GM18511 (cell line): ENCODE measurements around the gene ARHGEF26.
"Not testable (repeated sequence)": the region's sequence is repeated elsewhere in the genome, so short reads cannot be mapped to it uniquely, and the experiment has no call there.

ENCODE experiments used
- ATAC-seq: cut with Tn5 transposase; IDR thresholded peaks from one replicate; pipeline ENCODE4 v1.9.1; 2021; ENCODE audit warnings: mild to moderate bottlenecking, moderate library complexity; ENCODE audit not compliant: unreplicated experiment

ARHGEF26 gene, protein sequence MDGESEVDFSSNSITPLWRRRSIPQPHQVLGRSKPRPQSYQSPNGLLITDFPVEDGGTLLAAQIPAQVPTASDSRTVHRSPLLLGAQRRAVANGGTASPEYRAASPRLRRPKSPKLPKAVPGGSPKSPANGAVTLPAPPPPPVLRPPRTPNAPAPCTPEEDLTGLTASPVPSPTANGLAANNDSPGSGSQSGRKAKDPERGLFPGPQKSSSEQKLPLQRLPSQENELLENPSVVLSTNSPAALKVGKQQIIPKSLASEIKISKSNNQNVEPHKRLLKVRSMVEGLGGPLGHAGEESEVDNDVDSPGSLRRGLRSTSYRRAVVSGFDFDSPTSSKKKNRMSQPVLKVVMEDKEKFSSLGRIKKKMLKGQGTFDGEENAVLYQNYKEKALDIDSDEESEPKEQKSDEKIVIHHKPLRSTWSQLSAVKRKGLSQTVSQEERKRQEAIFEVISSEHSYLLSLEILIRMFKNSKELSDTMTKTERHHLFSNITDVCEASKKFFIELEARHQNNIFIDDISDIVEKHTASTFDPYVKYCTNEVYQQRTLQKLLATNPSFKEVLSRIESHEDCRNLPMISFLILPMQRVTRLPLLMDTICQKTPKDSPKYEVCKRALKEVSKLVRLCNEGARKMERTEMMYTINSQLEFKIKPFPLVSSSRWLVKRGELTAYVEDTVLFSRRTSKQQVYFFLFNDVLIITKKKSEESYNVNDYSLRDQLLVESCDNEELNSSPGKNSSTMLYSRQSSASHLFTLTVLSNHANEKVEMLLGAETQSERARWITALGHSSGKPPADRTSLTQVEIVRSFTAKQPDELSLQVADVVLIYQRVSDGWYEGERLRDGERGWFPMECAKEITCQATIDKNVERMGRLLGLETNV

DNA sequence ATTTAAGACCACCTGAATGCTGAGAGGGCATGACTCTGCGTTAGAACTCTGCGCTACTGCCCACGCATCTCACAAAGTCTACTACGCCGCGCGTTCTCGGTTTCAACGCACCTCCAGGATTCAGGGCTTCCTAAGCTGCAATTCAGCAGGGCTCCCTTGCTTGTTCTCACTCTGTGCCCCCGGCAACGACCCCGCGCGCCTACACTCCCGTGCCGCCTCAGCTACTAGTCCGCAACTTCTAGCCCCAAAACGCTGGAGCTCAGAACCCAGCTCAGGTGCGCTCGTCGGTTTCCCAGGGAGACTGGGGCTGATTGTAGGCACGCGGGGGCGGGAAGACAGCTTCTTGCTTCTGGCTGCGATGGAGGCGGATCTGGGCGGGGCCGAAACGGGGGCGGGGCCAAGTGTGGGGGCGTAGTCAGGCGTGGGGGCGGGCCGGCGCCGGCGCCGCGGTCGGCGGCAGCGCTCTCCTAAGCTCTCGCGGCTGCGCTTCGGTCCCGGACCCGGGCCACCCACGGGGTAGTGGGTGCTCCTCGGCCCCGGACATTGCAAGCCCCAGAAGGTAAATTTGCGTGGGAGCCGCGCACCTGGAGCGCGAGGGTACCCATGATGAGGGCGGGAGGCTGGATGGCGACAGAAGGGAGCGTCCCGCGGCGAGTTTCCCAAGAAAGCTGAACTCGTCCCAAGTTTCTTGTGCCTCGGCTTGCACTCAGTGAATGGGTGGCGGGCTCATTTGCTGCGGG, at the start of gene ARHGEF26:
Gene ARHGEF26 (plus strand): TSS at position 430 of the 740 bp plus-strand sequence. CDS start 603 bp downstream, outside the sequence.
- peak; percentile 74 for ATAC-seq

DNA sequence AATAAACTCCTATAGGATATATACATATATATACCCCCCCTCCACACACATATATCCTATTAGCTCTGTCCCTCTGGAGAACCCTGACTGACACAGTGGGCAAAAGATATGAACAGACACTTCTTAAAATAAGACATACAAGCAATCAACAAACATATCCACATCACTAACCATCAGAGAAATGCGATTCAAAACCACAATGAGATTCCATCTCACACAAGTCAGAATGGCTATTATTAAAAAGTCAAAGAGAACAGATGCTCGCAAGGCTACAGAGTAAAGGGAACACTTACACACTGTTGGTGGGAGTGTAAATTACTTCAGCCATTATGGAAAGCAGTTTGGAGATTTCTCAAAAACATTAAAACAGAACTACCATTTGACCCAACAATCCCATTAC, 46.2 kb upstream of the ARHGEF26 start:
- ATAC-seq, result no peak

DNA sequence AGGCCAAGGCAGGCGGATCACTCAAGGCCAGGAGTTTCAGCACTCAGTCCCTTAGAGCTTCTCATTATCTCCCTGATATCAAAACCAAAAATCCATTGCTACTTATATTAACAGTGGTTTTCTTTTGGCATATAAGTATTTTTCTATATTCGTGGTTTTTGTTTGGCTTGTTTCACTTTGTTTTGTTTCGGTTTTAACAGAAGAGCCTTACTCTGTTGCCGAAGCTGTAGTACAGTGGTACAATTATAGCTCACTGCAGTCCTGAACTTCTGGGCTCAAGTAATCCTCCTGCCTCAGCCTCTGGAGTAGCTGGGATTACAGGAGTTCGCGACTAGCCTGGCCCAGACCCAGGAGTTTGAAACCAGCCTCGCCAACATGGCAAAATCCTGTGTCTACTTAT, 42.5 kb upstream of the ARHGEF26 start:
- no peak for ATAC-seq

DNA sequence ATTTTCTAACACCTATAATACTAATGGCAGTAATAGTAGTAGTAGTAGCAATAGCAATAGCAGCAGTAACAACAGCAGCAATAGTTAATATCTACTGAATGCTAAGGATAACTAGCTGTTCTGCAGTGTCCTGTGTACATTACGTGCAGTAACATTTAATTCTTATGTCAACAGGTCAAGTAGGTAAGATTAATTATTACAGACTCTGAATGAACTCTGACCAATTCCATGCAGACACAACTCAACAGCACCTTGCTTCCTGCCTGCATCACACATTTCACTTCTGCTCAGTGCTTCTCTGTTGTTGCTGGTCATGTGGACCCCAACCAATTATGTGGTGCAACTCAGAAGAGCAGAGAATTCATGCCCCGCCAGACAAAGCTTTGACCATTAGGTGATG, 39.9 kb upstream of the ARHGEF26 start:
- no peak for ATAC-seq

DNA sequence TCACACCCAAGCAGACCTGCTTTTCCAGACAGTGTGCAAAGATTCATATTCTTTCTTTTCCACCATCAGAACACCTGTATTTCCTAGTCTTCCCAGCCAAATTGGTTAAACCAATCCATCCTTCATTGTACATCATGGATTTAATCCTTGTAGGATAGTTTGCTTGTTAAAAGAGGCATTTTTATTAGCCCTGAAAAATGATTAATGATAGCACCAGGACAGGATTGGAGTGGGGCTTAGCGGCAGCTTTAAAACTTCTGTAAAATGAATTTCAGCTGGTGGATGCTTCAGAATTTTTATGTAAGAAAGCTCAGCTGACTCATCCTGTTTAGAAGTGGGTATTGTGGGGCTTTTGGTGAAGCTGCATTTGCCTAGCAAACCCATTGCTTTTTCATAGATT, 36.1 kb upstream of the ARHGEF26 start:
- no peak for ATAC-seq

DNA sequence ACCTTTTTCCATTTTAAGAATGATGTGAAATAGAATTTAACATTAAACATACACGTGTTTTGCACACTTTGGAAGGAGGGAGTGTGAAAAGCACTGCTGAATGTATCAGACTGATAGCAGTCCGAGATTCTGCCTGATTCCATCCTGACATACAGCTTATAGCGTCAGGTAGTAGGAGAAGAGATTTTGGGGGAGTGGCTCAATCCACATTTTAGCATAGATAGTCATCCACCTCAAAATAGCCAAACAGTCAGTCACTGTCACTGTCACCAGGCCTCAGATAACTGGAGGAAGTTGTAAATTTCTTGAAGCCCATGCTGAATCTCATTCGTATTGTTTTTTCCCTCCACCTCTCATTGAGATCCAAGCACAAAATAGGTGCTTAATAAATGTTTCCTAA, 35.4 kb upstream of the ARHGEF26 start:
- no peak for ATAC-seq

DNA sequence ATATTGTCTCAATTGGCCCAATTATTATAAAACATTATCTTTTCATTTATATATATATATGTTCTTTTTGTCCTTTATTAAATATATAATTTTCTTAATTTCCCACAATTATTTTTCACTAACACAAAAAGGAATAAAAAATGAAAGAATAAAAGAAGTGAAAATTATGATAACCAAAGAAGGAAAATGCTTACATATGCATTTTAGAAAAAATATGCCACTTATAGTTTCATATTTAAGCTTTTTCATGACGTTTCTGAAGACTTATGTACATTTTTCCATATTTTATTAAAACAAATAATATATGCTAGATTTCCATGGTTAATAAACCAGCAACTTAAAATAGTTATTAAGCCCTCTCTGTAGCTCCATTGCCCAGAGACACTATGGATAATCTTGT, 34.9 kb upstream of the ARHGEF26 start:
- ATAC-seq, result no peak

DNA sequence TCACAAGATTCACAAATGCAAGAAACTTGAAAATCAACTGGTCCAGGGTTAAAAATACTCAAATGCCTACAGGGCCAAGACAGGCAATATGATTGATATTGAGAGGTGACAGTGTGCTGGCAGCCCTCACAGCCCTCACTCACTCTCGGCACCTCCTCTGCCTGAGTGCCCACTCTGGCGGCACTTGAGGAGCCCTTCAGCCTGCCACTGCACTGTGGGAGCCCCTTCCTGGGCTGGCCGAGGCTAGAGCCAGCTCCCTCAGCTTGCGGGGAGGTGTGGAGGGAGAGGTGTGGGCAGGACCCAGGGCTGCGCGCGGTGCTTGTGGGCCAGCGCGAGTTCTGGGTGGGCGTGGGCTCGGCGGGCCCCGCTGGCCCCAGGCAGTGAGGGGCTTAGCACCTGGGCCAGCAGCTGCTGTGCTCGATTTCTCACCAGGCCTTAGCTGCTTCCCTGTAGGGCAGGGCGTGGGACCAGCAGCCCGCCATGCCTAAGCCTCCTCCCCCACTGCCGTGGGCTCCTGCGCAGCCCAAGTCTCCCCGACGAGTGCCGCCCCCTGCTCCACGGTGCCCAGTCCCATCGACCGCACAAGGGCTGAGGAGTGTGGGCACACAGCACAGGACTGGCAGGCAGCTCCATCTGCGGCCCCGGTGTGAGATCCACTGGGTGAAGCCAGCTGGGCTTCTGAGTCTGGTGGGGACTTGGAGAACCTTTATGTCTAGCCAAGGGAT, 33.3 kb upstream of the ARHGEF26 start:
- not testable (repeated sequence) for ATAC-seq

DNA sequence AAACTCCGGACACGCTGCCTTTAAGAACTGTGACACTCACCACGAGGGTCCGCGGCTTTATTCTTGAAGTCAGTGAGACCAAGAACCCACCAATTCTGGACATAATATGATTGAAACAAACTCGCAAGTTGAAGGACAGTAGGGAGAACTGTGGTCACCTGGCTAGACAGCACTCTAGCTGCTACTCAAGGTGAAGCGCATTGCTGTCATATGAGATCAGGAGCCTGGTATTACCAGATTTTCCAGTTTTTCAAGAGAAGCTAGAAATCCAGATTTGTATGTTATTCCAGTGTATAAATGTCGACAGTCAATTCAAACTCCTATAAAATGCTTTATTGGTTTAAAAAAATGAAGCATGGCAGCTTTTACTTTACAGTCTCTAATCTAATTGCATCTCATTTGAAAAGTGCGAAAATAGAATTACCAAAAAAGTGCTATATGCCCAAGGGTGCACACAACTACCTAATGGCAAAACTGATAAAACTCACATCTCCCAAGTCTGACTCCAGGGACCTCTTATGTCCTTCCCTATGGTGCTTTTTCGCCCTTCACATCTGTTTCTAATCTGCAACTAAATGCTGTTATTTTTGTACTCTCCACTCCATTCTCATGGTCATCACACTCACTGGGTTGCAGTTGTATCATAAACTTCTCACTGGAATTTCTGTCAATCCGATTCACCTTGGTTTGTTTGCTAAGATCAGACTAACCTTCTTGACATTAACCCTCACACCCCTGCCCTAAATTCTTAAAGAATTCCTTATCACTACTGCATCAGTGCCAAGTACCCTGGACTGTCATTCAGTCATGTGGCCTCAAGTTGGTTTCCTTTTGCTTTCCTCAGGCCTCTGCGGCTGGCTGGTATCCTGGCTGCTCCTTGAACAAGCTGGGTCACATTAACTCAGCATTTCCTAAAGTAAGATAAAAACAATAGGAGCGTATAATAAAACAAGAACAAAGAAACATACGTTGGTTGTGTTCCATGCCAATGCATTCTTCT, 31.5 kb upstream of the ARHGEF26 start:
- ATAC-seq, result no peak

DNA sequence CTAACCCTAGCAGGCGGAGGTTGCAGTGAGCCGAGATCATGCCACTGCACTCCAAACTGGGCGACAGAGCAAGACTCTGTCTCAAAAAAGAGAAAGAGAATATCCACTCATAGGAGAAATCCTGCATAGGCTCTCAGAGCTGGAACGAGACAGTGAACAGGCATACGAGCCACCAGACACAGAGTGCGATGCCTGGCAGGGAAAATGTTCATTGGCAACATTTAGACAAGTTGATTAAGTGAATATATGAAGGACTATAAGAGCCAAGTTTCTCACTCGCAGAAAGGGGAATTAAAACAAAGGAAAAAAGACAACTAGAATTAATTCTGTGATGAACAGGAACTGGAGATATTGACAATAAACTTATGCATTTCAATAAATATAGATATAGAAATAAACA, 27.1 kb upstream of the ARHGEF26 start:
- no peak for ATAC-seq

DNA sequence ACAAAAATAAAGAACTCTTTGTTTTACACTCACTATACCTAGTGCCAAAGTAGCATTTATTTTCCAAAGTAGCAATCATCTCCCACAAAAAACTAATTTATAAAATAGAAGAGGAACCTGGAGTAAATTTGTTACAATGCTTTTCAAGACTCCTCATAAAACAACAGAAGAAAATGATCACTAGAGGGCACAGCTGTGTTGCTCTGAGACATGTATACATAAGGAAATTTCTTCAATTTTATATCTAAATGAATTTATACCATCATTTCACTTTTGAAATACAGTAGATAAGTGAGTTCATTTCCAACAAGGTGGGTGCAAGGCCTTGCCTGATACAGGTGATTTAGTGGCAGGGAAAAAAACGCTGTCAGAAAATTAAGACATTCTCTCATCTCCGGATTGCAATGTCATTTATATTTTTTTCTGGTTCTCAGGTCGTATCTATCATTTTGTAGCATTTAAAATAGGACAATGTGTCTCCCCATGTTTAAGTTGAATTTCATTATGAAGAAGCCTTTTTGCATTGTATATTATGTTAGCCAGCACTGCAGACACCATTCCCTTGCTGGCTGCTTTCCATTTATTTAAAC, 25.3 kb upstream of the ARHGEF26 start:
- ATAC-seq, result no peak

DNA sequence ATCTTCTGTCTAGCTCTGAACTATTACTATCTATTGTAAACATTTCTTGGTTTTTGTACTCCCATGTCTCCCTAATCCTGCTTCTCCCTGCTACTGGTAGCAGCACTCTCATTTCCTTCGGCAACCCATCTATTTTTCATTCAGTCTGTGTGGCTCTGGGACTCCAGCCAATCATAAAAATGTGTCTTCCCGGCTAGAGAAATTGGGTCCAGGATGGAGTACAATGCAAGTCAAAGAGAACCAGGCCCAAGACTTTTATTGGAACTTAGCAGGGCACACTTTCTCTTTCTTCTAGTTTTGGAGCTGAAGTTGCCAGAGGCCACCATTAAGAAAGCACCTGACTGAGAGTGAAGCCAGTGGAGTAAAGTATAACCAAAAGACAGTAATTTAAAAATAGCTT, 22.8 kb upstream of the ARHGEF26 start:
- ATAC-seq, result no peak

DNA sequence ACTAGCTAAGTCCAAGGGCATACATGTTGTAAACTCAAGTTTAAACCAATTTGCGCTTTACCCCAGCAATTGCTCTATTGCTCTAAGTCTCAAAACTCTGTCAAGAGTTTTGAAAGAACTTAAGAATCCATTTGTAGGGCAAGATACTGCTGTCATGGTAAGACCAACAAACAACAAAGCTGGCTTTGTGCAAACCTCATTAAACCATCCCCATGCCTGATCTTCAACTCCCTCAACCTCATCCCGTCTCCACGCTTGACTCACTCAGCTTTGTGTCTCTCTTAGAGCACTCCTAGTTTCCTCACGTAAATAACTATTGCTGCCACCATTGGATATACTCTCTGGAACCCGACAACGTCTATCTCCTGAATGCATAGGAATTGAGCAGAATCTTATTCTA, 20.6 kb upstream of the ARHGEF26 start:
- no peak for ATAC-seq

DNA sequence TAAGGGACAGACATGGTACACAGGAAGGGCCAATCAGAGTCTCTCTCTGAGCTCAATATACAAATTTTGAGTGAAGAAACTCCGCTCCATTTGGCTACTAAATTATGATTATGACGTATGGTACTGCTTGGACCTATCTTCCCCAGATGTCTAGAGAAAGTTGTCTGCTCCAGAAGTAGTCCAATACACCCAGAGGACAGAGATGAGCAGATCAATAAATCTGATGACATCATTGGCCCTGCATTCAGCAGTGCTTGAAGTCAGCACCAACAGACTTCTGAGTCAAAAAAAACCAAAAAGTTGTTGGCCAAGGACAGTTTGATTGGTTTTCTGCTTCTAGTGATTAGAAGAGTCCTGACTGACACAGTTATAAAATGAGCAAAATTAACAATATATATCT, 19.9 kb upstream of the ARHGEF26 start:
- no peak for ATAC-seq

DNA sequence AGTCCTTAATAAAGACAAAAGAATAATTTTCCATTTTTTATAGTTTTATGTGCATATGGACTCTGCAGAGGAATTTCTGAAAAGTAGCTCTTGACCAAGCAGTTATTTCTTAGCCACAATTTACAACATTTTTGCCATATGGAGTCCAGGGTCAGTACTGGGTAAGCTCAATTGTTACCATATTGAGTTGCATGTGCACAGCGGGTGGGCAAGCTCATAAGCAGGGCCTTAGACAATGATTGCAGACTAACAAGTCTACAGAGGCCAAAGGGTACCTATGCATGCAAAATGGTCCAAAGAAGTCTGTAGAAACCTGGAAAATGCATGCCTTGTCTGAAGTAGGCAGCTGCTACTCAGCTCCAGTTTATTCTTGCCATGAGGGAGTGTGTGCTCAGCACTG, 19.0 kb upstream of the ARHGEF26 start:
- no peak for ATAC-seq

DNA sequence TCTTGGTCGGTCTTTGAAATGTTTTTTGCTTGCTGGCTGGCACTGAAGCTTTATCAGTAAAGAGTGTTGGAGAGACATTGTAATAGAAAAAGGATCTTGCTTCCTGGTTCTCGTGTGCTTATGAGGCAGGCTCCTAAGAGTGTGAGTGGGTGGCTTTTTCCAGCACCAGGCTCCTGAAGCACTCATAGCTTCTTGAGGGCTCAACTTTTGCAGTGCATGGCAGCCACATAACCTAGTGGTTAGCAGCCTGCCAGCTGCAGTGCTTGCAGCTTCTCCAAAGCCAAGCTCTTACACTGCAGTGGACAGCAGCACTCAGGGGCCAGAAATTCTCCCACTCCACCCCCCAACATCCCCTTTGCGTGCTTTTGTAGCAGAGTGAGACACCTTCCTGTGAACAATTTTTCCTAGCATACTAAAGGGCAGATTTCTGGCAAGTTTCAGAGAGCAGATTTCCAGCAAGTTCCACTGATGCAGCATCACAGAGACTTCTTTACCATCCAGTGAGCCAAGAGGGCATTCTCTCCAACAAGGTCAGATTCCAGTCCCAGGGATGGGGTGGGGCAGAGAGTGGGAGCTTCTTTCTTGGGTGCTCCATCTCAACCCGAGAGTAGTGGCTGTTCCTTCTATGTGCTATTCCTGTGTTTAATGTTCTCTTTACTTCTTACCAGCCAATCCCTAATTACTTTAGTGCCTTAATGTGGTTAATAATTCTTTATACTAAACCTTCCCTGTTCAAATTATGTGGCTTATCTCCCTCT, 15.8 kb upstream of the ARHGEF26 start:
- ATAC-seq, result no peak

DNA sequence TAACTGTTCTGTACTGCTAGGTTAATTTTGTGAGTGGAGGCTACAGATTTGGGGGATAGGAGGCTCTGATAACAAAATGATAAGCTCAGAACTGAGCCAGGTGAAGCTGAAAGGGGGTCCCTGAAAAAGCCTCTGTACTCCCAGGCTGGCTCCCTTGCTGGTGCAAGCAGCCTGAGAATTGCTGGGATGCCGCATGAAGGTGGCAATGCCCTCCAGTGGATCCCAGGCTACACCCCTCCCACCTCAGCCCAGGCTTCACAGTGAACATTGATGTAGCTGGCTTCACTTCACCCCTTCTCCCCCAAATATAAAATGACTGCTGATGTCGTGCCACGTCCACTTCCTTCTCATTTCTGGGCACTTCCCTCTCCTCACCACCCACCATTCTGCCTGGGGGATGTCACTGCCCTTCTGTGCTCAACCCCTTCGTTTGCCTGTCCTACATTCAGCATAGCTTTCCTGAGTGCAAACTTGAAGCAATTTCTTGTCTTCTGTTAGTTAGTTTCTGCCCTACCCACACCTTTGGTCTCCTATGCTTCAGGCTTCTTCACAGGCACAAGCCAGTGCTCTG, 9.7 kb upstream of the ARHGEF26 start:
- no peak for ATAC-seq
